Measurements from ENCODE around the gene EYS.

Gene EYS

DNA sequence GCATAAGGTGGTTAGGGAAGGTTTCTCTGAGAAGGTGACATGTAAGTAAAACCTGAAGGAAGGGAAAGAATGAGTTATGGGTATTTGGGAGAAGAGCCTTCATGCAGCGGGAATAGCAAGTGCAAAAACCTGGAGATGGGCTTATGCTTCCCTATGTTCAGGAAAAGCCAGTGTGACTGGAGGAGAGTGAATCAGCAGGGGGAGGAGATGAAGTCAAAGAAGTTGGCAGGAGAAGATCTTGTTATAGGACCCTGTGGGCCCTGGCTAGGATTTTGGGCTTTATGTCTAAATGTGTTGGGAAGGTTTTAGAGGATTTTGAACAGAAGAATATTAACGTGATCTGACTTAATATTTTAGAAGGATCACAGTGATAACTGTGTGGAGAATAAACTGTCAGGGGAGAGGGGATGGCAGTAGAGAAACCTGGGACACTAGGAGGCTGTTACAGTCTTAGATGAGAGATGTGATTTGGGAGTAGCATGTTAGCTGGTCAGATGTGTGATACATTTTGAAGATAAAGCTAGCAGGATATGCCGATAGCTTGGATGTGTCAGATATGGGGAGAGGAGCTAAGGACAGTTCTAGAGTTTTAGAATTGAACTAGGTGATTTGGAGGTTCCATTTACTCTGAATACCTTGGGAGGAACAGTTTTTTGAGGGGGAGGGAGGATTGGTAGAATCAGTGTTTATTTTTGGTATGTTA is 2030.5 kb downstream of the EYS start:
- Mint-ChIP-seq H3K9me3 (no peaks in the 10 kb centered on the region), H3K27me3 (no peaks in the 10 kb centered on the region), H3K27ac (ENCODE audit: low read depth) (no peak overlapping the region), H3K4me3 (no peak overlapping the region), H3K36me3 (ENCODE audit: insufficient read depth) (peaks cover 14% of the 10 kb centered on the region), H3K4me1 (peaks cover 39% of the 10 kb centered on the region)
- DNase-seq (ENCODE audit: low spot score in 2 of 2): no peak
- no peak for ATAC-seq (replicated peaks; ENCODE audit: extremely low read depth, poor library complexity, severe bottlenecking)

DNA sequence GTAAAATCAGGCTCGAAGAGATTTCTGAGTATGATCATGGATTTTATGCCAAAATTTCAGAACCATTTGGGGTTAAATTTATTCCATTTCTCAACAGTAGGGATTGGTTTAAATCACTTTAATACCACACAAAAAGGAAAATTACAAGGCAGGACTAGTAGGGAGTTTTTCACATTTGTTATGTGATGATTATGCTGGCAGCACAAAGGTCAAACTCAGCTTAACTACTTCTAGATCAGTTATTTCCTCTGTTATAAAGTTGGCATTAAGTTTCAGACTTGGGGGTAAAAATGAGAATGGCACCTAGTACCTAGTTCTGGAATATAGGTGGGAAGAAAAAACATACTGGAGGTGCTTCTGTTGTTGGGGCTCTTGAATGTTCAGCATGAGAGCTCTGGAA is 2031.9 kb downstream of the EYS start:
- no peaks in the 10 kb centered on the region for H3K27me3 Mint-ChIP-seq
- peaks cover 40% of the 10 kb centered on the region for H3K4me1 Mint-ChIP-seq
- DNase-seq (ENCODE audit: low spot score in 2 of 2) (no peak), ATAC-seq (replicated peaks; ENCODE audit: extremely low read depth, poor library complexity, severe bottlenecking) (no peak)
- H3K4me3 Mint-ChIP-seq: no peak overlapping the region
- no peak overlapping the region for H3K27ac Mint-ChIP-seq (ENCODE audit: low read depth)
- H3K36me3 Mint-ChIP-seq (ENCODE audit: insufficient read depth): peaks cover 7% of the 10 kb centered on the region
- H3K9me3 Mint-ChIP-seq: no peaks in the 10 kb centered on the region

DNA sequence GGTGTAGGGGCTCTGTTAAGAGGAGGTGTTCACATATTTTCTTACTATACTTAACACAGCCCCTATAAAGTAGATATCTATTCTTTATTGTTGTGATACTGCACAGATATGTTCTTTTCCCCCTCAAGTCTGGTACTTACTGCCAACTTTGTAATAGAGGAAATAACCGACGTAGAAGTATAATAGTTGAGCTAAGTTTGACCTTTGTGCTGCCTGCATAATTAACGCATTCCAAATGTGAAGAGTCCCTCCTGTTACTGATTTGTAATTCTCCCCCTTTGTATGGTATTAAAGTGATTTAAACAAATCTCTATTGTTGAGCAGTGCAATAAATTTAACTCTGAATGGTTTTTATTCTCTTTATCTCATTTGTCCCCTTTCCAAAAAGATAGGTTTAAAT is 2032.4 kb downstream of the EYS start:
- no peak overlapping the region for H3K4me3 Mint-ChIP-seq
- H3K9me3 Mint-ChIP-seq: no peaks in the 10 kb centered on the region
- DNase-seq (ENCODE audit: low spot score in 2 of 2) (no peak), ATAC-seq (replicated peaks; ENCODE audit: extremely low read depth, poor library complexity, severe bottlenecking) (no peak)
- H3K36me3 Mint-ChIP-seq (ENCODE audit: insufficient read depth): peaks cover 9% of the 10 kb centered on the region
- H3K4me1 Mint-ChIP-seq: peaks cover 40% of the 10 kb centered on the region
- no peak overlapping the region for H3K27ac Mint-ChIP-seq (ENCODE audit: low read depth)
- H3K27me3 Mint-ChIP-seq: no peaks in the 10 kb centered on the region

DNA sequence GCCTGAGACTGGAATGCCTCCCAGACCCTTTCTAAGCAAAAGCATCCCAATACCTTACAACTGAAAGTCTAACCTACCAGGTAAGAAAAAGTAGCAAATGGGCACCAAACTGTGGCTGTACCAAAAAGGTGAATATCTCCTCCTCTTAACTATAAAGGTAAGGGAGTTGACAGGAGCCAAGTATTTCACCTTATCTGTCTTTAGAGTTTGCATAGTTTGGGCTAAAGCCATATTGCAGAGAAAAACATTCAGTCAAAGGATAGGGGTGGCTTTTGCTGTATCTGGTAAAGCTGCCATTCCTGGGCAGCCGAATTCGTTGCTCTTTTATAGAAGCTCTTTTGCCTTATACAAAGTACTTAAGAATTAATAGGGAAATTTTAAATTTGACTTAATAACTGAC is 2033.3 kb downstream of the EYS start:
- H3K4me3 Mint-ChIP-seq: no peak overlapping the region
- H3K9me3 Mint-ChIP-seq: no peaks in the 10 kb centered on the region
- DNase-seq (ENCODE audit: low spot score in 2 of 2): no peak
- no peak overlapping the region for H3K27ac Mint-ChIP-seq (ENCODE audit: low read depth)
- peaks cover 39% of the 10 kb centered on the region for H3K4me1 Mint-ChIP-seq
- no peak for ATAC-seq (replicated peaks; ENCODE audit: extremely low read depth, poor library complexity, severe bottlenecking)
- peaks cover 7% of the 10 kb centered on the region for H3K36me3 Mint-ChIP-seq (ENCODE audit: insufficient read depth)
- H3K27me3 Mint-ChIP-seq: no peaks in the 10 kb centered on the region

DNA sequence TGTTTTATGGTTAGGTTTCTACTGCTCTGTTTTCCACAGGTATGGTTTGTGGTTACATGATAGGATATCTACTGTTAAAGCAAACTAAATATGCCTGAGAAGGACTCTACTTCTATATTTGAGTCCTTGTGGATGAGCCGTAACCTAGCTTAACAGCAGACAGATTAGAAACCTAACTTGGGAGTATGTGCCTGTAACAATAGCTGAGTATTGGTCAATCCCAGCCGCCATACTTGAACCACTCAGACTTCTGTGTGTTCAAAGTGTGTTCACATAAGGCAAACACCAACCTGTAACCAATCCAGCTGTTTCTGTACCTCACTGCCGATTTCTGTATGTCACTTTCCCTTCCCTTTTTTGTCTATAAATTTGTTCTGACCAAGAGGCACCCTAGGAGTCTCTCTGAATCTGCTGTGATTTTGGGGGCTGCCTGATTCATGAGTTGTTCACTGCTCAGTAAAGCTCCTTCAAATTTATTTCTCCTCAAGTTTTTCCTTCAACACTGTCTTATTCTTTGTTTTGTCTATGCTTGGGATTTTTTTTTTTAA is 2034.4 kb downstream of the EYS start:
- DNase-seq (ENCODE audit: low spot score in 2 of 2) (no peak), ATAC-seq (replicated peaks; ENCODE audit: extremely low read depth, poor library complexity, severe bottlenecking) (no peak)
- Mint-ChIP-seq H3K4me1 (peaks cover 46% of the 10 kb centered on the region), H3K9me3 (no peaks in the 10 kb centered on the region), H3K27me3 (no peaks in the 10 kb centered on the region), H3K4me3 (no peak overlapping the region), H3K27ac (ENCODE audit: low read depth) (peak overlapping the region; percentile 20), H3K36me3 (ENCODE audit: insufficient read depth) (peaks cover 5% of the 10 kb centered on the region)

DNA sequence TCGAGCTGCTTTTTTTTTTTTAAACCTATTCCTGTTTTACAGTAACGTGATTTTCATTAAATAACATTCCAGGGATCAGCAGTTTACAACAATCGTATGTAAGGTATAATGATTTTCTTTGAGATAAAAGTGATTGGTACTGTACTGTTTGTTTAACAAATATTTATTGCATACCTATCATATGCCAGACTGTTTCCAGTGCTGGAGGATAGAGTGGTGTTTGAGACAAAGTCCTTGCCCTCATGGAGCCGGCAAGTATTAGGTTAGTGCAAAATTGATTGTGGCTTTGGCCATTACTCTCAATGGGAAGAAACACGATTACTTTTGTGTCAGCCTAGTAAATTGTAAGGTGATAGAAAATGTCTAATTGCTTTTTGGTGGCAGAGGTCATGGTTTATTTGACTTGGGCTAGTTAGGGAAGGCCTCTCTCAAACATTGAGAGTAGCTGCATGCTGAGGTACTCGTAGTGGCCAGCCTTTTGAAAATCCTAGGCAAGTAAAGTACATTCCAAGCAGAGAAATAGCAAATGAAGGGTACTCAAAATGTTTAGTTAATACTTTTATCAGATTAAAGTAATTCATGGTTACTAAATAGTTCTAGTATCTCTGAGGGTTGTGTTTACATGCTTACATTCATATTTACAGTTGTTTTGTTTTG is 2035.8 kb downstream of the EYS start:
- Mint-ChIP-seq H3K36me3 (ENCODE audit: insufficient read depth) (peaks cover 5% of the 10 kb centered on the region), H3K27me3 (no peaks in the 10 kb centered on the region), H3K27ac (ENCODE audit: low read depth) (no peak overlapping the region), H3K9me3 (no peaks in the 10 kb centered on the region), H3K4me1 (peaks cover 49% of the 10 kb centered on the region), H3K4me3 (no peak overlapping the region)
- ATAC-seq (replicated peaks; ENCODE audit: extremely low read depth, poor library complexity, severe bottlenecking) (no peak), DNase-seq (ENCODE audit: low spot score in 2 of 2) (no peak)
